Endothelial cell of umbilical vein (primary cell): ENCODE data around the gene KATNAL1. TPM values are rescaled to one million over a fixed set of nuclear protein-coding genes. Genes with fewer than 3 reads are reported as not detected.

Experiments used
- BruUV-seq: library from RNA; stranded (reverse); fragments of 400-500 nt; replicated peaks from 2 replicates; lab custom pipeline; 2021; lab: Mats Ljungman, UMichigan
- CTCF ChIA-PET: fragments of 300-600, 350-600 bp; sonication (Branson Sonifier 250); formaldehyde crosslinking; loops from one replicate; lab custom pipeline; 2021; ENCODE audit warnings: antibody characterized with exemption, inconsistent platforms; lab: Charles Lee
- POLR2A ChIA-PET: fragments of 300-600, 350-600 bp; sonication (Branson Sonifier 250); formaldehyde crosslinking; loops from one replicate; lab custom pipeline; 2021; ENCODE audit warnings: antibody characterized with exemption, inconsistent platforms; lab: Charles Lee
- DNase-seq: peaks from one replicate; pipeline ENCODE4 v3.0.0-alpha.2; 2011; ENCODE audit warnings: low read depth, low spot score
- FAIRE-seq: peaks from 2 replicates; lab custom pipeline; 2011; peaks lifted over from hg19 to GRCh38; lab: Jason Lieb, UNC
- H2AFZ ChIP-seq: 2 replicates; pipeline ENCODE4 v1.6.0; 2012; ENCODE audit warnings: low read depth, low read length, control low read depth, inconsistent platforms
- H3K27ac ChIP-seq: 2 replicates; pipeline ENCODE4 v1.5.1; 2011; ENCODE audit warnings: low read depth, mild to moderate bottlenecking, control low read depth, low read length, moderate library complexity; ENCODE audit not compliant: insufficient read depth
- H3K27me3 ChIP-seq, 2 experiments: 2 replicates each; pipeline versions ENCODE4 v1.6.0 to v1.6.1; 2011; ENCODE audit warnings: low read length in 2 of 2, mixed read lengths in 1 of 2; ENCODE audit not compliant: control insufficient read depth in 2 of 2, insufficient read depth in 2 of 2
- H3K36me3 ChIP-seq, 2 experiments: 2 replicates in 1 of 2; 3 replicates in 1 of 2; pipeline ENCODE4 v1.5.1; 2011; ENCODE audit warnings: low read length in 2 of 2, mild to moderate bottlenecking in 1 of 2, moderate library complexity in 1 of 2; ENCODE audit not compliant: control insufficient read depth in 2 of 2, insufficient read depth in 2 of 2; ENCODE audit errors: extremely low read depth in 1 of 2
- H3K4me1 ChIP-seq: 3 replicates; pipeline ENCODE4 v1.5.1; 2011; ENCODE audit warnings: mild to moderate bottlenecking, low read length; ENCODE audit not compliant: control insufficient read depth, insufficient read depth; ENCODE audit errors: extremely low read depth
- H3K4me2 ChIP-seq: 2 replicates; pipeline ENCODE4 v1.6.1; 2011; ENCODE audit warnings: low read length, control low read depth, mixed read lengths; ENCODE audit not compliant: insufficient read depth
- H3K4me3 ChIP-seq, 3 experiments: fragments of 200-600 bp in 1 of 3; sonication (generic), shearing (Covaris generic) in 1 of 3; replicated peaks in 1 of 3; 2 replicates each; pipeline ENCODE4 v1.5.1; 2011 to 2016; ENCODE audit warnings: control low read depth in 3 of 3, low read length in 3 of 3, mild to moderate bottlenecking in 2 of 3, inconsistent platforms in 1 of 3, low read depth in 1 of 3, moderate library complexity in 1 of 3; ENCODE audit not compliant: insufficient read depth in 1 of 3
- H3K79me2 ChIP-seq: 2 replicates; pipeline ENCODE4 v1.6.0; 2012; ENCODE audit warnings: low read length, inconsistent platforms; ENCODE audit not compliant: control insufficient read depth, insufficient read depth
- H3K9ac ChIP-seq: replicated peaks from 2 replicates; pipeline ENCODE3; 2011; ENCODE audit warnings: low read length, control low read depth; ENCODE audit not compliant: insufficient read depth; ENCODE audit errors: extremely low read depth
- H3K9me1 ChIP-seq: replicated peaks from 3 replicates; pipeline ENCODE4 v1.6.0; 2011; ENCODE audit warnings: mild to moderate bottlenecking, low read length; ENCODE audit not compliant: control insufficient read depth, insufficient read depth; ENCODE audit errors: extremely low read depth
- H3K9me3 ChIP-seq: replicated peaks from 2 replicates; pipeline ENCODE4 v1.5.1; 2012; ENCODE audit warnings: low read length, inconsistent platforms; ENCODE audit not compliant: control insufficient read depth, insufficient read depth
- H4K20me1 ChIP-seq: replicated peaks from 2 replicates; pipeline ENCODE3; 2011; ENCODE audit warnings: mild to moderate bottlenecking, low read length; ENCODE audit not compliant: control insufficient read depth, insufficient read depth; ENCODE audit errors: extremely low read depth
- CTCF ChIP-seq, 2 donors: IDR thresholded peaks; 1 replicate in 1 of 2; 2 replicates in 1 of 2; pipeline ENCODE4 v1.5.1; 2011; ENCODE audit warnings: low read length in 2 of 2, mild to moderate bottlenecking in 2 of 2, moderate library complexity in 2 of 2, control low read depth in 1 of 2, inconsistent platforms in 1 of 2, low read depth in 1 of 2; ENCODE audit not compliant: insufficient read depth in 1 of 2; ENCODE audit errors: extremely low read depth in 1 of 2
- EZH2 ChIP-seq: IDR thresholded peaks from 2 replicates; pipeline ENCODE4 v1.6.1; 2012; ENCODE audit warnings: borderline replicate concordance, low read depth, mild to moderate bottlenecking, moderate library complexity, low read length, inconsistent platforms; ENCODE audit not compliant: severe bottlenecking
- FOS ChIP-seq: IDR thresholded peaks from 2 replicates; pipeline ENCODE4 v1.6.1; 2011; ENCODE audit warnings: mild to moderate bottlenecking, low read length, moderate library complexity, borderline replicate concordance; ENCODE audit not compliant: insufficient read depth
- GATA2 ChIP-seq: IDR thresholded peaks from 2 replicates; pipeline ENCODE4 v1.7.0; 2011; ENCODE audit warnings: low read depth, mild to moderate bottlenecking, moderate library complexity, mixed read lengths, low read length; ENCODE audit not compliant: insufficient read length, insufficient read depth
- JUN ChIP-seq: IDR thresholded peaks from 2 replicates; pipeline ENCODE4 v1.6.1; 2011; ENCODE audit warnings: borderline replicate concordance, low read depth; ENCODE audit not compliant: insufficient read length, insufficient read depth
- MAX ChIP-seq: IDR thresholded peaks from 2 replicates; pipeline ENCODE4 v1.6.1; 2011; ENCODE audit not compliant: insufficient read depth, insufficient read length
- MYC ChIP-seq: IDR thresholded peaks from one replicate; pipeline ENCODE4 v1.6.1; 2011; ENCODE audit warnings: mild to moderate bottlenecking, low read depth, low read length
- POLR2A ChIP-seq: IDR thresholded peaks from 2 replicates; pipeline ENCODE4 v1.6.1; 2012; ENCODE audit warnings: low read depth, mild to moderate bottlenecking, control low read depth, low read length
- POLR2AphosphoS5 ChIP-seq: IDR thresholded peaks from 2 replicates; pipeline ENCODE4 v1.6.1; 2012; ENCODE audit warnings: low read depth, mild to moderate bottlenecking, control low read depth, low read length, moderate library complexity; ENCODE audit not compliant: insufficient read depth
- dilution Hi-C: fragments of 300-500 bp; cut with MboI; formaldehyde crosslinking; loops from one replicate; pipeline ENCODE4 v1.15.0; 2019; ENCODE audit warnings: low sequenced_read_pairs; ENCODE audit not compliant: extremely low pct_ligation_motif_present
- intact Hi-C: fragments of 100-400 bp; cut with micrococcal nuclease; formaldehyde crosslinking; loops from one replicate; pipeline ENCODE4 v1.10.0; 2022
- polyA plus RNA-seq, 4 experiments: library from polyadenylated mRNA; depleted of rRNA in 3 of 4; stranded (reverse) in 3 of 4; unstranded in 1 of 4; fragments of >200 nt; gene quantifications; 2 replicates each; pipeline versions ENCODE4 v1.2.1 to v1.2.3, GENCODE V29; 2011 to 2012; ENCODE audit warnings: missing spikeins in 1 of 4
- total RNA-seq: library from RNA; stranded (reverse); gene quantifications from 2 replicates; pipeline ENCODE4 v1.2.3, GENCODE V29; 2021

The KATNAL1 gene
- total and polyA plus RNA-seq, 2 donors (not counting 3 experiments of a cell fraction or from before 2014, with no cell fraction given): 7.2 to 49.2 TPM

- intact Hi-C loops: no loop called here
- Histone ChIP-seq H3K36me3 (no peaks in the 10 kb centered on the region), H2AFZ (no peak overlapping the region), H3K79me2 (no peaks in the 10 kb centered on the region), H3K9me1 (no peaks in the 10 kb centered on the region), H3K4me3 (no peak overlapping the region), H4K20me1 (no peaks in the 10 kb centered on the region), H3K27me3 (peaks cover 20 to 34% of the 10 kb centered on the region in 2 experiments), H3K27ac (no peak overlapping the region), H3K4me2 (no peak overlapping the region), H3K4me1 (no peaks in the 10 kb centered on the region), H3K9ac (no peak overlapping the region), H3K9me3 (no peaks in the 10 kb centered on the region)
- no peak for DNase-seq
- CTCF ChIA-PET: interaction anchor here (2.3 kb wide), 1 partner anchor 31 kb away, joined by 10 read pairs; no protein-coding TSS in a partner anchor
- TF ChIP-seq MYC (no peak), JUN (no peak), POLR2AphosphoS5 (no peak), FOS (no peak), GATA2 (no peak), EZH2 (no peak), CTCF (IDR thresholded peaks at IDR 0.05; ENCODE audit: extremely low read depth in 1 of 2, insufficient read depth in 1 of 2, low read depth in 1 of 2, low read length in 2 of 2) (no peak), MAX (no peak), POLR2A (no peak)
- no TSS peak for BruUV-seq
- no peak for FAIRE-seq
- dilution Hi-C loops: no loop called here
- POLR2A ChIA-PET: no interaction called here
Observed at GRCh38 chr13:30163441-30163840, 143.9 kb downstream of the KATNAL1 start.
